Measurements from ENCODE around the gene GRIP2.

DNA sequence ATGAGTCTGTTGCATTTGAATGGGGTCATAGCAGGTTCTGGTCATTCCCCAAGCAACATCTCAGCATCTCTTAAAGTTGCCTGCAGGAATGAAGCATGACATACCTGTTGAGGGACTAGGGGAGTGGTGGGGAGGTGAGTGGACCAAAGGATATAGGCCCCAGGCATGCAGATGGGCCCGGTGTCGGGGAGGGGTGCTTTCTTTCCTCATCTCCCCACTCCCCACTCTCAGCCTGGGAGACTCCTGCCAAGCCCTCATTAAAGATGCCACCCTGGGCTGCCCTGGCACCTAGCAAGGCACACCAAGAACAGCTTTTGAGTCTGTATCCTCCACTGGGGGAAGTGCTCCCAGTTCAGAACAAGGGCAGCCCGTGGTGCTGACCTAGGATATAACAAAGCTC is 54.2 kb downstream of the GRIP2 start:
- no peak for TF ChIP-seq POLR2A (IDR thresholded peaks at IDR 0.05)
- TF ChIP-seq, protein P1, sequence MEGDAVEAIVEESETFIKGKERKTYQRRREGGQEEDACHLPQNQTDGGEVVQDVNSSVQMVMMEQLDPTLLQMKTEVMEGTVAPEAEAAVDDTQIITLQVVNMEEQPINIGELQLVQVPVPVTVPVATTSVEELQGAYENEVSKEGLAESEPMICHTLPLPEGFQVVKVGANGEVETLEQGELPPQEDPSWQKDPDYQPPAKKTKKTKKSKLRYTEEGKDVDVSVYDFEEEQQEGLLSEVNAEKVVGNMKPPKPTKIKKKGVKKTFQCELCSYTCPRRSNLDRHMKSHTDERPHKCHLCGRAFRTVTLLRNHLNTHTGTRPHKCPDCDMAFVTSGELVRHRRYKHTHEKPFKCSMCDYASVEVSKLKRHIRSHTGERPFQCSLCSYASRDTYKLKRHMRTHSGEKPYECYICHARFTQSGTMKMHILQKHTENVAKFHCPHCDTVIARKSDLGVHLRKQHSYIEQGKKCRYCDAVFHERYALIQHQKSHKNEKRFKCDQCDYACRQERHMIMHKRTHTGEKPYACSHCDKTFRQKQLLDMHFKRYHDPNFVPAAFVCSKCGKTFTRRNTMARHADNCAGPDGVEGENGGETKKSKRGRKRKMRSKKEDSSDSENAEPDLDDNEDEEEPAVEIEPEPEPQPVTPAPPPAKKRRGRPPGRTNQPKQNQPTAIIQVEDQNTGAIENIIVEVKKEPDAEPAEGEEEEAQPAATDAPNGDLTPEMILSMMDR (IDR thresholded peaks at IDR 0.05): no peak
